HFFc6 (cell line): ENCODE measurements around the gene BRMS1. TPM values are rescaled to one million over a fixed set of nuclear protein-coding genes. Genes with fewer than 3 reads are reported as not detected.

Source experiments
- DNase-seq: peaks from one replicate; pipeline ENCODE4 v3.0.0-alpha.2; 2018
- H3K27ac Mint-ChIP-seq: 2 replicates; pipeline ENCODE4 v1.8.0; 2020; ENCODE audit warnings: mild to moderate bottlenecking, mixed read lengths
- H3K27me3 Mint-ChIP-seq: 2 replicates; pipeline ENCODE4 v1.8.0; 2021; ENCODE audit warnings: mild to moderate bottlenecking, moderate library complexity, mixed read lengths; ENCODE audit not compliant: insufficient read depth
- H3K36me3 Mint-ChIP-seq: 2 replicates; pipeline ENCODE4 v1.8.0; 2021; ENCODE audit warnings: low read depth, mixed read lengths
- H3K4me1 Mint-ChIP-seq: 2 replicates; pipeline ENCODE4 v1.8.0; 2020; ENCODE audit warnings: low read depth, mixed read lengths
- H3K4me3 Mint-ChIP-seq: 2 replicates; pipeline ENCODE4 v1.8.0; 2020; ENCODE audit warnings: mild to moderate bottlenecking, moderate library complexity, mixed read lengths
- H3K9me3 Mint-ChIP-seq: 2 replicates; pipeline ENCODE4 v1.8.0; 2020; ENCODE audit warnings: mild to moderate bottlenecking, mixed read lengths
- CTCF ChIP-seq: fragments of 200-600 bp; sonication (generic); IDR thresholded peaks from 2 replicates; pipeline ENCODE4 v1.5.0; 2021; ENCODE audit warnings: antibody characterized with exemption, mild to moderate bottlenecking
- total RNA-seq, 6 experiments: library from RNA; stranded (reverse); fragmentation: NEBNext Ultra II Directional; extraction: Animal tissue kit (Norgen Biotek cat#: 25700); gene quantifications; 2 replicates in 1 of 6; 3 replicates in 5 of 6; pipeline ENCODE4 v1.2.3, GENCODE V29; 2021

The BRMS1 gene
- total RNA-seq, 6 experiments from 2014 or later = 41.2 to 66.6 (median 61.2) TPM

GRCh38 chr11:66327171-66328030, 17.5 kb downstream of the BRMS1 start:
- Mint-ChIP-seq H3K36me3 (no peaks in the 10 kb centered on the region), H3K4me3 (peak overlapping the region; percentile 44), H3K27ac (peak overlapping the region; percentile 88), H3K4me1 (peaks cover 53% of the 10 kb centered on the region), H3K9me3 (no peaks in the 10 kb centered on the region), H3K27me3 (peaks cover 13% of the 10 kb centered on the region)
- peak; percentile 19; the same call in 1 of the 2 replicates for TF ChIP-seq CTCF
- peak; percentile 68 for DNase-seq

GRCh38 chr11:66326261-66327111, 18.4 kb downstream of the BRMS1 start:
- Mint-ChIP-seq H3K36me3 (no peaks in the 10 kb centered on the region), H3K9me3 (no peaks in the 10 kb centered on the region), H3K4me1 (peaks cover 53% of the 10 kb centered on the region), H3K27me3 (peaks cover 13% of the 10 kb centered on the region), H3K27ac (peak overlapping the region; percentile 92), H3K4me3 (peak overlapping the region; percentile 50)
- peak; percentile 54 for DNase-seq
- no peak for TF ChIP-seq CTCF

- H3K27ac Mint-ChIP-seq = peak overlapping the region; percentile 27; the same call in 1 of the 2 replicates
Observed at GRCh38 chr11:66325263-66325671, 19.6 kb downstream of the BRMS1 start.

GRCh38 chr11:66324664-66325063, 20.2 kb downstream of the BRMS1 start:
- no peak for TF ChIP-seq CTCF
- DNase-seq = no peak
- Mint-ChIP-seq H3K27ac (peak overlapping the region; percentile 70), H3K9me3 (peaks cover 6% of the 10 kb centered on the region), H3K27me3 (peaks cover 7% of the 10 kb centered on the region), H3K36me3 (peaks cover 7% of the 10 kb centered on the region; the same call in 1 of the 2 replicates), H3K4me3 (no peak overlapping the region), H3K4me1 (peaks cover 53% of the 10 kb centered on the region)

More at GRCh38 chr11:66325263-66325671, 19.6 kb downstream of the BRMS1 start:
- no peak for DNase-seq
- H3K9me3 Mint-ChIP-seq = peaks cover 2% of the 10 kb centered on the region
- TF ChIP-seq CTCF = no peak
- H3K4me3 Mint-ChIP-seq = no peak overlapping the region
- peaks cover 2% of the 10 kb centered on the region; the same call in 1 of the 2 replicates for H3K36me3 Mint-ChIP-seq
- H3K4me1 Mint-ChIP-seq = peaks cover 53% of the 10 kb centered on the region
- H3K27me3 Mint-ChIP-seq = peaks cover 10% of the 10 kb centered on the region

GRCh38 chr11:66323684-66324083, 21.2 kb downstream of the BRMS1 start:
- H3K4me1 Mint-ChIP-seq = peaks cover 55% of the 10 kb centered on the region
- no peak for TF ChIP-seq CTCF
- peaks cover 9% of the 10 kb centered on the region for H3K9me3 Mint-ChIP-seq
- peaks cover 7% of the 10 kb centered on the region; the same call in 1 of the 2 replicates for H3K36me3 Mint-ChIP-seq
- no peak overlapping the region for H3K4me3 Mint-ChIP-seq
- H3K27me3 Mint-ChIP-seq = no peaks in the 10 kb centered on the region; the same call in none of the 2 replicates
- no peak for DNase-seq
- H3K27ac Mint-ChIP-seq = no peak overlapping the region
